A673 (cell line): ENCODE data around the gene CFAP97D1.

Source experiments
- EZH2 ChIP-seq: fragments of 200-600 bp; sonication (generic); IDR thresholded peaks from 2 replicates; pipeline ENCODE4 v1.6.1; 2017; ENCODE audit warnings: borderline replicate concordance, low read depth, mild to moderate bottlenecking, mixed read lengths, antibody characterized with exemption, low read length; ENCODE audit not compliant: poor library complexity, severe bottlenecking
- TF ChIP-seq, protein P1 (sequence below): fragments of 300-800, 200-600 bp; sonication (generic); conservative IDR thresholded peaks from 2 replicates; pipeline ENCODE4 v1.5.1; 2017; ENCODE audit warnings: low read depth, mild to moderate bottlenecking, antibody characterized with exemption, low read length, moderate library complexity, mixed read lengths

DNA sequence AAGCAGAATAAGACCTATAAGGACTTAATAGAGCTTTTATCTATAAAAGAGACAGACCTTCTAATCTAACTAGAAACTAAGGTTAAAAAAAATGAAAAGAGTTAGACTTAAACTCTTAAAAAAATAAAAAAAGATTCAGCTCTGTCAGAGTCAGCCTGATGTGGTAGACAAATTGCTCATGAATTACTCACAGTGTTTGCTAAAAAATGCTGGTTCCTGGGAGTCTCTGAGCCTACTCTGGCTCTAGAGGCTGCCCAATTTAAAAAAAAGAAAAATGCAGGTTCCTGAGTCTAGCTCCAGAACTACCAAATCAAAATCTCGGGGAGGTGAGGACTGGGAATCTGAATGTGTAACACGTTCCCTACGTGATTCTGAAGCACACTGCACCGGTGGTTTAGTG, 39.7 kb upstream of the CFAP97D1 start:
- TF ChIP-seq, protein P1, sequence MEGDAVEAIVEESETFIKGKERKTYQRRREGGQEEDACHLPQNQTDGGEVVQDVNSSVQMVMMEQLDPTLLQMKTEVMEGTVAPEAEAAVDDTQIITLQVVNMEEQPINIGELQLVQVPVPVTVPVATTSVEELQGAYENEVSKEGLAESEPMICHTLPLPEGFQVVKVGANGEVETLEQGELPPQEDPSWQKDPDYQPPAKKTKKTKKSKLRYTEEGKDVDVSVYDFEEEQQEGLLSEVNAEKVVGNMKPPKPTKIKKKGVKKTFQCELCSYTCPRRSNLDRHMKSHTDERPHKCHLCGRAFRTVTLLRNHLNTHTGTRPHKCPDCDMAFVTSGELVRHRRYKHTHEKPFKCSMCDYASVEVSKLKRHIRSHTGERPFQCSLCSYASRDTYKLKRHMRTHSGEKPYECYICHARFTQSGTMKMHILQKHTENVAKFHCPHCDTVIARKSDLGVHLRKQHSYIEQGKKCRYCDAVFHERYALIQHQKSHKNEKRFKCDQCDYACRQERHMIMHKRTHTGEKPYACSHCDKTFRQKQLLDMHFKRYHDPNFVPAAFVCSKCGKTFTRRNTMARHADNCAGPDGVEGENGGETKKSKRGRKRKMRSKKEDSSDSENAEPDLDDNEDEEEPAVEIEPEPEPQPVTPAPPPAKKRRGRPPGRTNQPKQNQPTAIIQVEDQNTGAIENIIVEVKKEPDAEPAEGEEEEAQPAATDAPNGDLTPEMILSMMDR: no peak
- no peak for TF ChIP-seq EZH2
